Cardiac septum (tissue), 1 donor: Measurements from ENCODE around the gene SMURF2. TPM values are rescaled to one million over a fixed set of nuclear protein-coding genes. Genes with fewer than 3 reads are reported as not detected.
"Not testable (repeated sequence)": the region's sequence is repeated elsewhere in the genome, so short reads cannot be mapped to it uniquely, and the experiment has no call there.

ENCODE experiments used
- DNase-seq: peaks from one replicate; pipeline ENCODE4 v3.0.0-alpha.2; 2020; ENCODE audit warnings: low spot score
- intact Hi-C: fragments of 100-400 bp; cut with DNase I; formaldehyde crosslinking; loops from one replicate; pipeline ENCODE4 v1.14.0; 2022
- total RNA-seq: library from RNA; stranded (reverse); fragmentation: NEBNext Ultra II Directional; extraction: Animal tissue kit (Norgen Biotek cat#: 25700); gene quantifications from one replicate; pipeline ENCODE4 v1.2.1, GENCODE V29; 2021
- donor health status: DM: no; HTN: no; CAD: no.

The SMURF2 gene
- total RNA-seq, 1 donor from 2014 or later = 17.4 TPM

DNA sequence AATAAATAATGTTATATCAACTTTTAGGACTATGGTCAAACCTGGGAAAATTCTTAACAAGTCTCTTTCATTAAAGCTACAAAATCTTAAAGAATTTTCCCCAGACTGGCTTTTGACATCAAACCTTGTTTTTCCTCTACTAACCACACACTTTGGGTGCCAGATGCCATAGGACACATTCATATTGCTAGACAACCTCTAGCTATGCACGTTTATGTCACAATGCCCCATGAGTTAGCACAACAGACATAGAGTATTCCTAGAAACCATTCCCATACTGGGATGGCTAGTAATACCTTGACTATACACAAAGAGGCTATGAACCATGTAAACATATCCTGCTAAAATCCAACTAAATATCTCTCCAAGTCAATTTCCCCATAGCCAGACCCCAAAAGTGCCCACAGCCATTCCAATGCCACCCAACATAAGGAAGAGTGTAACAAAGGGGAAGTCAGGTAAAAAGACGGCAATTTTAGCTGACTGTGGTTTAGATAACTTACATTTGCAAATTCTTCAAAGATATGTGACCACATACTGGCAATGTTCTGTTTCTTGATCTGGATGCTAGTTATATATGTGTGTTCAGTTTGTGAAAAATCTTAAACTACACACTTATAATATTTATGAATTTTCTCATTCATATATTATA is 23.4 kb downstream of the SMURF2 start:
- no peak for DNase-seq
- intact Hi-C loops = no loop called here

- intact Hi-C loops = no loop called here
Observed at GRCh38 chr17:64635647-64636305, 26.3 kb downstream of the SMURF2 start.

DNA sequence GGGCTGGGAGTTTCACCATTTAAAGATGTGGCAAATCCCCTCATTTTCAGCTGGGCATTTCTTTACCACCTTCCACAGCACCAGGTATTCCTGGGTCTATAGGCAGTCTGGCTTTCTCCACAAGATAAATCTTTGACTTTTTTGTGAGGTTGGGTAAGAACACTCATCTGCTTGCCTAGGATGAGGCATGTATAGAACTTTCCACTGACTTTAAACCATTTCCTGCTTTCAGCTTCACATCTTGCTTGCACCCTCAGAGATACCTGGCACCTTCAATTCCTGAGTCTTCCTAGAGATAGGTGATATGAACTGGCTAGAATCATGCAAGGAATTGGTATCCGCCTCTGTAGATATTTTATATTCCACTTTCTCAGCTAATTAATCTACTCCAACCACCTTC is 27.9 kb downstream of the SMURF2 start:
- intact Hi-C loops = no loop called here
- no peak for DNase-seq

More at GRCh38 chr17:64635647-64636305, 26.3 kb downstream of the SMURF2 start:
- no peak for DNase-seq

DNA sequence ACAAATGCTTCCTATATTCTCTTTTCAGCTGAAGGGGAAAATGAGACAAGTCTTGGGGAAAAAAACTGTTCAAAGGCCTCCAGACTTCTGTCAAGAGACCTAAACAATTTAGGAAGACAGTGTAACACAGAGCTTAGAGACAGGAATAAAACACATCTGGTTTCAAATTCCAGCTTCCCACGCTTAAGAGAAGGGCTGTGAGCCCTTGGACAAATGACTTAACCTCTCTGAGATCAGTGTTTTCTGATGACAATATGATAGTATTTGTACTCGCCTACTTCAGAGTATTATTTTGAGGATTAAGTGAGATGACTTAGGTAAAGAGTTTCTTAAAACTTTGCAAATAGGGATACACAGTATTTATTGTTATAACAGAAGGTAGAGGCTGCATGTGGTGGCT is 29.5 kb downstream of the SMURF2 start:
- DNase-seq = no peak
- intact Hi-C loops = no loop called here

GRCh38 chr17:64632194-64632593 is 29.9 kb downstream of the SMURF2 start:
- no peak for DNase-seq
- intact Hi-C loops = no loop called here

GRCh38 chr17:64630309-64631223 is 31.5 kb downstream of the SMURF2 start:
- DNase-seq = no peak
- intact Hi-C loops = no loop called here

DNA sequence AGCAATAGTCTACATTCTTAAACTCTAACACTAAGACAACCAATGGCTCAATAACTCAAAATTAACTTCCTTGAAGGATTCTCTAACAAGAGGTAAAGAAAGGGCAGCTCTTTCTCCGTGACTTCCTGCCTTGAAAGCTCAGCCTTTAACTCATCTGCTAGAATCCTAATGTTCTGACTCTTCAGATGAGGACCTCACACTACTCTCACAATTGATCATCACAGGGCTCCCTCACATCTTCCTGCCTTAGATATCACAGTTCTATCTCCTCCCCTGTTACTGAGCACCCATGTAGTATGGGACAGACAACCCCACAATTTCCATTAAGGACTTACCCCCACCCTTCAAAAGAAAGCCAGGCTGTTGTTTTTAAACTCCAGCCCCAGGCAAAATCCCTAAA is 33.5 kb downstream of the SMURF2 start:
- no peak for DNase-seq
- intact Hi-C loops = no loop called here

- no peak for DNase-seq
- intact Hi-C loops = no loop called here
Observed at GRCh38 chr17:64627797-64628196, 34.3 kb downstream of the SMURF2 start.

DNA sequence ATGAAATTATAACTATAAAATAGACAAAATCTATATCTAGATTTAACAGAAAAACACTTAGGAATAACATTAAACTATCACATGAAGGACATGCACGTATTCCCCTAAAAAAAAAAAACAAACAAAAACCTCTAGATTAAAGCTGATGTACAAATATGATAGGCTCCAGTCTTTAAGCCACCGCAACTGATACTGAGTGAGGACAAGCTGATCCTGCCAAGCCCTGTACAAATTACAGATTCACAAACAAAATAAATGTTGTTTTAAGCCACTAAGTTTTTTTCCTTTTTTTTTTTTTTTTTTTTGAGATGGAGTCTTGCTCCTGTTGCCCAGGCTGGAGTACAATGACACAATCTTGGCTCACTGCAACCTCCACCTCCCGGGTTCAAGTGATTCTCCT is 35.3 kb downstream of the SMURF2 start:
- intact Hi-C loops = no loop called here
- DNase-seq = no peak

DNA sequence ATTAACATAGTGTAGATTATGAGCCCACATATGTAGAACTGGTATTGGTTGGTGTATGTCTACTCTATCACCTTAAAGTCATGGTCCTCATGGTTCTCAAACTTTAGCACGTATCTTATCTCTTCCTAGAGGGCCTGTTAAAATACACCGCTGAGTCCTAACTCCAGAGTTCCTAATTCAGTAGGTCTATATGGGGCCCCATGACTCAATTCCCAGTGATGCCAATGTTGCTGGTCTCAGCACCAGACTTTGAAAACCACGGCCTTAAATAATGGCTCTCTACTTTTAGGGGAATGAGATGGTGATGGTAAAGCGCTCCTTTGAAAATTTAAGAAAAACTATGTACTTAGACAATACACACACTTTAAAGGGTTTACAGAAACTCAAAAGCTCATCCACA is 36.6 kb downstream of the SMURF2 start:
- no peak for DNase-seq
- intact Hi-C loops = no loop called here

DNA sequence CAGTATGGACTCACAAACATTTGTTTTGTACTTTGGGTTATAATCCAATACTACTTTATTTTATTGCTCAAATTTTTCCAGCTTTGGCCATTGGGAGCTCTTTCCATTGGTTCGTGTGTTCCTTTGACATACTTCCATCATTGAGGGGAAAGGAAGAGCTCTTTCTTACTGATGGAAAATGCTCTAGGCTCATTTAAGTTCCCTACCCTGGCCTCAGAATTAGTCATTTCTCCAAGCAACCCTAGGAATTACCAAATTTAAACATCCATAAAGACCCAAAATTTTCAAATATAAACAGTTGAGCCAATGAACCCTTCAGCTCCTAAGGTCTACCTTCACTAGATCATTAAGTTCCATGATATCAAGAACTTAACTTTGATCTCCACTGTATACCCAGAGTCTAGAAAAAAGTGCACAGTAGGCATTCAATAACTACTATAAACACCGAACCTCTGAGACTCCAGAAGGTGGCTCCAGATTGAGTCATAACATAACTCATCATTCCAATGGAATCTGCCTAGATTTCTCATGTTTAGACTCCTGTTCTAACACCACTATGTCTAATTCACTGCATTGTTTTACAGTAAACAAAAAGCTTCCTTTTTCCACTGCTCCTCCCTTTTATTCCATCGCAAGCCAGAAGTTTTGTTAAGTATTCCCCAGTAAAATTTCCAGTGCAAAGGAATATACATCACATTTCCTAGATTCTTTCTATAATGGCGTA is 39.0 kb downstream of the SMURF2 start:
- intact Hi-C loops = no loop called here
- no peak for DNase-seq

DNA sequence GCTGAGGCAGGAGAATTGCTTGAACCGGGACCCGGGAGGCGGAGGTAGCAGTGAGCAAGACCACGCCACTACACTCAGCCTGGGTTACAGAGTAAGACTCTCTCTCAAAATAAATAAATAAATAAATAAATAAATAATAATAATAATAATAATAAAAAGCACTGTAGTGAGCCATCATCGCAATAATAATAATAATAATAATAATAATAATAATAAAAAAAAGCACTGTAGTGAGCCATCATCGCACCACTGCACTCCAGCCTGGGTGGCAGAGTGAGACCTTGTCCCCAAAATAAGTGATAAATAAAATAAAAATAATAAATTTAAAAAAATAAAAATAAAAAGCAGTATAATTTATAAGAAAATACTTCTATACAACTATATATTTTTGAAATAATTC is 40.3 kb downstream of the SMURF2 start:
- no peak for DNase-seq
- intact Hi-C loops = no loop called here

- intact Hi-C loops = no loop called here
- no peak for DNase-seq
Observed at GRCh38 chr17:64618848-64619247, 43.3 kb downstream of the SMURF2 start.

DNA sequence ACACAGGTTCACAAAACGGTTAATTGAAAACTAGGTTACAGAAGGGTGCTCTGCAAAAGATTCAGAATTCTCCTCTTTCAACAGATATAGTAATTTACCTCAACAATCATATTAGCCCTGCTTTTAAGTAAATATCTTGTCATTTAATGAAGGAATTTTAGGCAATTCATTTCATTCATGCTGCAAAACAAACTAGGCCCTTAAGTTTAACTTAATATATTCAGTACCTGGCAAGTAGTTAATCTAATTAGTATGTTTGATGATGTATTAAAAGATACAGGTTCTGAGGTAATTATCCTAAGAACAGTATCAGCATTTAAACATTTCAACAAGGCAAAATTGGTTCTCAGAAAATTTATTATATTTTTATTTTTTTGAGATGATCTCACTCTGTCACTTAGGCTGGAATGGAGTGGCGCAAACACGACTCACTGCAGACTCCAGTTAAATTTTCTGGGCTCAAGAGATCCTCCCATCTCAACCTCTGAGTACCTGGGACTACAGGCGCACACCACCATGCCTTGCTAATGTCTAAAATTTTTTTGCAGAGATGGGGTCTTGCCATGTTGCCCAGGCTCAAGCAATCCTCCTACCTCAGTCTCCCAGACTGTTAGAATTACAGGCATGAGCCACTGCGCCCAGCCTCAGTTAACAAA is 44.9 kb downstream of the SMURF2 start:
- DNase-seq = no peak
- intact Hi-C loops = no loop called here

DNA sequence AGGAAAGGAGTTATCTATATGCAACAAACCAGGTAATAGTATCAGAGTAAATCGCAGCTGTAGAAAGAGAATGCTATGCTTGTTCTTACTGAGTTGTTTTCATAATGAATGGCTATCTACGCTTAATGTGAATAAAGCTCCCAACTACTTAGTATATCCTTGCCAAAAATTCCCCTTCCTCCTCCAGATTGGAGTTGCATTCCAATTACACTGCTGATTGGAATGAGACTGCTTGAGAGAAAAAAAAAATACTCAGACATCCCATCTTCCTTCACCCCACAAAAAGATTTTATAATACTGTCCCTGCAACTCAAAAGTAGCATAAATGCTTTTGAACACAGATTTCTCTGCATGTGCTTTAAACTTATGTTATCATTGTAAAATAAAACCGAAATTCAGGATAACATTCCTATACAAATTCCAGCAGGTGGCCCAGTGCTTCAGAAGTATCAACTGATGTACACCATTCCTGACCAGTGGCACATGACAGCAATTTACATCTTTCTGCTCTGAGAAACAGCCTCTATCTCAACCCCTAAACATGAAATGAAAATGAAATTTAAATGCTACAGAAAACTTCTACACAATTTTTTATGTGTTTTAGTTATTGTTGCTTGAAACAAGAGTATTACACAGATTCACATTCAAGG is 47.0 kb downstream of the SMURF2 start:
- intact Hi-C loops = no loop called here
- DNase-seq = no peak

DNA sequence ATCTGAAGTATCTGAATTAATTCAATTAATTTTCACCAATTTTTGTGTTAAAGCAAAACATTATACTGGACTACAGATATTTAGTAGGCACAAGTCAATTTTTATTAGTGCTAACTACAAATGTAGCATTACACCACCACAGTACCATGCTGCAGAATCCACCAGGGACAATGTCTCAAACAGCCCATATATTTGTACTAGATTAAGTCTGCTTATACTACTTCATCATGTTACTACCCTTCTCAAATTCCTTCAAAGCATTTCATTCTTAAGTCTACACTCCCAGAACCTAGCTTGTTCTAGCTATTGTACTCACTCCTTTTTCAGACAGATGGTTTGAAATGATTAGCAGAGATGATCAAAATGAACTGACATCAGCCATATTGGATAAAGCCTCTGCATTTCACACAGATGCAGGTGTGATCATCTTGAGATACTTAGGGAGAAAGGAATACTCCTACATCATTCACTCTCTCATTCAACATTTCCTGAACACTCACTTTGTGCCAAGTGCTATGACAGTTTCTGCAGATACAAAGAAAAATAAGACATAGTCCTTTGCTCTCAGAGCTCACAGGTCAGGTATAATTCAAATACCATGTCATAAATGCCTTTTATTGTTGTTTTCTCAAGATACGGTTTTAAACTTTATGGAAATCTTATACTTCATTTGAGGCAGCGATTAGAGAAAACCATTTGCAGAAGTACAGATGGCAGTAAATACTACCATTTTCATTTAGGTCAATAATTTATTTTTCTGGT is 47.7 kb downstream of the SMURF2 start:
- intact Hi-C loops = no loop called here
- no peak for DNase-seq

- intact Hi-C loops = no loop called here
- no peak for DNase-seq
Observed at GRCh38 chr17:64611369-64611768, 50.7 kb downstream of the SMURF2 start.

DNA sequence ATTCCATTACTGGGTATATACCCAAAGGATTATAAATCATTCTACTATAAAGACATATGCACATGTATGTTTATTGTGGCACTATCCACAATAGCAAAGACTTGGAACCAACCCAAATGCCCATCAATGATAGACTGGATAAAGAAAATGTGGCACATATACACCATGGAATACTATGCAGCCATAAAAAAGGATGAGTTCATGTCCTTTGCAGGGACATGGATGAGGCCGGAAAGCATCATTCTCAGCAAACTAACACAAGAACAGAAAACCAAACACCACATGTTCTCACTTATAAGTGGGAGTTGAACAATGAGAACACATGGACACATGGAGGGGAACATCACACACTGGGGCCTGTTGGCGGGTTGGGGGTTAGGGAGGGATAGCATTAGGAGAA is 51.9 kb downstream of the SMURF2 start:
- intact Hi-C loops, DNase-seq: not testable (repeated sequence)
